IMR-90 (cell line): Measurements from ENCODE around the gene FBN1. TPM values are rescaled to one million over a fixed set of nuclear protein-coding genes. Genes with fewer than 3 reads are reported as not detected.
A peak's percentile ranks its signal among the peaks of the same experiment; 100 is the strongest.

Source experiments
- ATAC-seq: fragments of 200-7000 bp; cut with Tn5 transposase; 2 replicates; pipeline ENCODE4 v1.9.1; 2020; ENCODE audit warnings: low read depth, mild to moderate bottlenecking, moderate library complexity
- BruUV-seq: library from RNA; stranded (reverse); fragments of 400-500 nt; replicated peaks from 2 replicates; lab custom pipeline; 2021; lab: Mats Ljungman, UMichigan
- CTCF ChIA-PET: fragments of 300-600 bp; formaldehyde crosslinking; extraction: SDS; loops from one replicate; lab custom pipeline; 2021; ENCODE audit warnings: antibody characterized with exemption; lab: Yijun Ruan, JAX
- POLR2A ChIA-PET: fragments of 300-600 bp; sonication (Branson Sonifier 250); formaldehyde crosslinking; loops from one replicate; lab custom pipeline; 2022; ENCODE audit warnings: antibody characterized with exemption; ENCODE audit not compliant: unreplicated experiment; lab: Charles Lee
- DNase-seq: peaks from one replicate; pipeline ENCODE4 v3.0.0; 2013
- H2AFZ ChIP-seq: replicated peaks from 2 replicates; pipeline ENCODE3; 2013; ENCODE audit warnings: low read length, mild to moderate bottlenecking; ENCODE audit not compliant: poor library complexity
- H2AK5ac ChIP-seq: 2 replicates; pipeline ENCODE4 v1.6.1; 2013; ENCODE audit warnings: low read depth, low read length, inconsistent platforms
- H2AK9ac ChIP-seq: replicated peaks from 2 replicates; pipeline ENCODE3; 2013; ENCODE audit warnings: mild to moderate bottlenecking, low read depth, low read length, moderate library complexity; ENCODE audit not compliant: poor library complexity
- H2BK120ac ChIP-seq: 2 replicates; pipeline ENCODE4 v1.6.1; 2013; ENCODE audit warnings: low read depth, low read length, inconsistent platforms
- H2BK15ac ChIP-seq: 3 replicates; pipeline ENCODE4 v1.6.1; 2013; ENCODE audit warnings: low read depth, low read length, inconsistent platforms
- H2BK20ac ChIP-seq: 2 replicates; pipeline ENCODE4 v1.6.1; 2013; ENCODE audit warnings: low read depth, mild to moderate bottlenecking, inconsistent platforms, low read length, moderate library complexity
- H2BK5ac ChIP-seq: 2 replicates; pipeline ENCODE4 v1.6.1; 2013; ENCODE audit warnings: mild to moderate bottlenecking, low read depth, low read length, inconsistent platforms; ENCODE audit not compliant: poor library complexity, severe bottlenecking
- H3K14ac ChIP-seq: replicated peaks from 2 replicates; pipeline ENCODE4 v1.6.1; 2013; ENCODE audit warnings: low read depth, low read length, inconsistent platforms
- H3K18ac ChIP-seq: 2 replicates; pipeline ENCODE4 v1.6.1; 2013; ENCODE audit warnings: low read depth, low read length, control low read depth
- H3K23ac ChIP-seq: 2 replicates; pipeline ENCODE4 v1.6.1; 2013; ENCODE audit warnings: low read depth, low read length, inconsistent platforms
- H3K27ac ChIP-seq: 2 replicates; pipeline ENCODE4 v1.5.1; 2013; ENCODE audit warnings: mild to moderate bottlenecking, control low read depth, low read length; ENCODE audit not compliant: insufficient read depth
- H3K27me3 ChIP-seq: 2 replicates; pipeline ENCODE4 v1.6.1; 2013; ENCODE audit warnings: low read length; ENCODE audit not compliant: control insufficient read depth, insufficient read depth
- H3K36me3 ChIP-seq: 2 replicates; pipeline ENCODE4 v1.6.1; 2013; ENCODE audit warnings: low read length, mixed read lengths; ENCODE audit not compliant: control insufficient read depth, insufficient read depth
- H3K4ac ChIP-seq: 2 replicates; pipeline ENCODE4 v1.6.1; 2013; ENCODE audit warnings: low read depth, low read length, inconsistent platforms
- H3K4me1 ChIP-seq: 2 replicates; pipeline ENCODE4 v1.6.1; 2013; ENCODE audit warnings: low read length, mixed read lengths; ENCODE audit not compliant: control insufficient read depth, insufficient read depth
- H3K4me2 ChIP-seq: 2 replicates; pipeline ENCODE4 v1.6.1; 2013; ENCODE audit warnings: low read depth, mild to moderate bottlenecking, control low read depth, low read length, moderate library complexity
- H3K4me3 ChIP-seq: 2 replicates; pipeline ENCODE4 v1.5.1; 2013; ENCODE audit warnings: low read depth, mild to moderate bottlenecking, control low read depth, low read length, moderate library complexity; ENCODE audit not compliant: insufficient read depth
- H3K56ac ChIP-seq: 2 replicates; pipeline ENCODE4 v1.6.1; 2013; ENCODE audit warnings: low read length, inconsistent platforms; ENCODE audit not compliant: insufficient read depth; ENCODE audit errors: extremely low read depth
- H3K79me1 ChIP-seq, 2 experiments: 2 replicates each; pipeline ENCODE4 v1.6.1; 2013; ENCODE audit warnings: low read length in 2 of 2, inconsistent platforms in 1 of 2, low read depth in 1 of 2
- H3K9ac ChIP-seq: 2 replicates; pipeline ENCODE4 v1.6.1; 2013; ENCODE audit warnings: low read depth, low read length, control low read depth
- H3K9me1 ChIP-seq: 2 replicates; pipeline ENCODE4 v1.6.1; 2013; ENCODE audit warnings: low read length, inconsistent platforms; ENCODE audit not compliant: insufficient read depth
- H3K9me3 ChIP-seq: 2 replicates; pipeline ENCODE4 v1.6.1; 2013; ENCODE audit warnings: low read length; ENCODE audit not compliant: control insufficient read depth, insufficient read depth
- H4K20me1 ChIP-seq: 2 replicates; pipeline ENCODE4 v1.6.1; 2013; ENCODE audit warnings: low read length, inconsistent platforms; ENCODE audit not compliant: insufficient read depth
- H4K5ac ChIP-seq: 2 replicates; pipeline ENCODE4 v1.6.1; 2013; ENCODE audit warnings: mild to moderate bottlenecking, low read depth, low read length, control low read depth
- H4K8ac ChIP-seq, 2 experiments: 2 replicates each; pipeline ENCODE4 v1.6.1; 2013; ENCODE audit warnings: low read depth in 2 of 2, low read length in 2 of 2, control low read depth in 1 of 2, inconsistent platforms in 1 of 2
- H4K91ac ChIP-seq: 2 replicates; pipeline ENCODE4 v1.6.1; 2013; ENCODE audit warnings: low read depth, low read length, inconsistent platforms; ENCODE audit not compliant: insufficient read depth
- CEBPB ChIP-seq: IDR thresholded peaks from 2 replicates; pipeline ENCODE4 v1.6.1; 2012; ENCODE audit warnings: low read depth, low read length, improper control_type of control experiment
- CHD1 ChIP-seq: IDR thresholded peaks from 2 replicates; pipeline ENCODE4 v1.6.1; 2012; ENCODE audit warnings: low read depth, low read length, improper control_type of control experiment
- CTCF ChIP-seq: conservative IDR thresholded peaks from 2 replicates; pipeline ENCODE4 v1.5.1; 2012; ENCODE audit warnings: mild to moderate bottlenecking, low read depth, low read length, improper control_type of control experiment
- ELK1 ChIP-seq: fragments of 150-350 bp; IDR thresholded peaks from 2 replicates; pipeline ENCODE4 v1.6.1; 2016; ENCODE audit warnings: low read depth, mild to moderate bottlenecking, low read length, moderate library complexity, borderline replicate concordance
- NFE2L2 ChIP-seq: fragments of 150-350 bp; IDR thresholded peaks from 2 replicates; pipeline ENCODE4 v1.6.1; 2016; ENCODE audit warnings: low read depth, mild to moderate bottlenecking, low read length
- POLR2A ChIP-seq: IDR thresholded peaks from 2 replicates; pipeline ENCODE4 v1.6.1; 2012; ENCODE audit warnings: mild to moderate bottlenecking, low read depth, low read length
- RAD21 ChIP-seq: IDR thresholded peaks from 2 replicates; pipeline ENCODE4 v1.6.1; 2012; ENCODE audit warnings: low read length, improper control_type of control experiment
- WGBS, 2 experiments: methylation state at CpG; one replicate each; pipeline versions ENCODE4 v1.1.5 to v1.1.7; 2013; ENCODE audit warnings: missing lambda C conversion rate in 2 of 2; ENCODE audit not compliant: insufficient read length in 1 of 2; ENCODE audit errors: extremely low coverage in 2 of 2; 5-methylcytosine and 5-hydroxymethylcytosine counted together
- dilution Hi-C: fragments of 300-500 bp; cut with HindIII; formaldehyde crosslinking; loops from one replicate; pipeline ENCODE4 v1.14.3; 2018; ENCODE audit warnings: low sequenced_read_pairs; ENCODE audit not compliant: unreplicated experiment
- in situ Hi-C: fragments of 300-500 bp; cut with MboI; formaldehyde crosslinking; loops from 3 replicates; pipeline ENCODE4 v1.14.3; 2019; ENCODE audit warnings: low sequenced_read_pairs, inconsistent platforms, mixed read lengths
- intact Hi-C: fragments of 100-400 bp; cut with micrococcal nuclease; formaldehyde crosslinking; loops from 2 replicates; pipeline ENCODE4 v1.10.0; 2022
- polyA plus RNA-seq, 3 experiments: library from polyadenylated mRNA; depleted of rRNA; stranded (reverse); fragments of >200 nt; gene quantifications; 2 replicates each; pipeline ENCODE4 v1.2.3, GENCODE V29; 2012; ENCODE audit warnings: low replicate concordance in 1 of 3
- total RNA-seq: library from RNA; depleted of rRNA; stranded (reverse); fragments of >200 nt; gene quantifications from 2 replicates; pipeline ENCODE4 v1.2.3, GENCODE V29; 2012

The FBN1 gene
- total and polyA plus RNA-seq, 2 of the 4 experiments (the other 2 are of a cell fraction), result 134 to 283 TPM

- Histone ChIP-seq H2BK120ac (peak overlapping the region; percentile 88), H4K8ac (peak overlapping the region; percentile 41 to 89; a peak in 3 of 4 replicates), H3K23ac (peak overlapping the region; percentile 75), H4K20me1 (no peaks in the 10 kb centered on the region), H3K36me3 (no peaks in the 10 kb centered on the region), H3K79me1 (0 out of 4 replicates have a peak, but pooled peaks cover 0 to 5% of the 10 kb centered on the region in 2 experiments), H2AK5ac (peak overlapping the region; percentile 54), H4K91ac (peak overlapping the region; percentile 40), H3K9me3 (no peaks in the 10 kb centered on the region), H2AK9ac (no peak overlapping the region), H3K18ac (peak overlapping the region; percentile 94; the same call in 1 of the 2 replicates), H3K9ac (no peak overlapping the region), H3K4me2 (peak overlapping the region; percentile 59; the same call in 1 of the 2 replicates), H2BK20ac (peak overlapping the region; percentile 89), H3K4me1 (peaks cover 14% of the 10 kb centered on the region), H3K9me1 (peaks cover 12% of the 10 kb centered on the region), H3K14ac (peak overlapping the region; percentile 62), H2BK15ac (peak overlapping the region; percentile 97; the same call in 2 of the 3 replicates), H3K4ac (peak overlapping the region; percentile 70), H3K27ac (0 out of 2 replicates have a peak overlapping the region, but pooled peaks have one; percentile 31), H4K5ac (peak overlapping the region; percentile 57; the same call in 1 of the 2 replicates), H2BK5ac (peak overlapping the region; percentile 84), H2AFZ (peak overlapping the region; percentile 80), H3K56ac (no peak overlapping the region), H3K4me3 (no peak overlapping the region), H3K27me3 (no peaks in the 10 kb centered on the region)
- dilution Hi-C loops, result no loop called here
- 0 out of 2 replicates have a peak, but pooled peaks have one; percentile 3 for TF ChIP-seq CTCF
- TF ChIP-seq ELK1, result no peak
- TF ChIP-seq CHD1, result no peak
- no peak for TF ChIP-seq CEBPB
- peak; percentile 66 for TF ChIP-seq NFE2L2
- TF ChIP-seq POLR2A, result no peak
- TF ChIP-seq RAD21, result no peak
- ChIA-PET CTCF (interaction anchor here (0.7 kb wide), 1 partner anchor 10 kb away, joined by 3 read pairs; no protein-coding TSS in a partner anchor), POLR2A (interaction anchor here (0.6 kb wide), 1 partner anchor 377 kb away, joined by 3 read pairs; no protein-coding TSS in a partner anchor)
- intact Hi-C loops, result no loop called here
- peak; percentile 76 for ATAC-seq
- in situ Hi-C loops, result no loop called here
- no TSS peak for BruUV-seq
- peak; percentile 89 for DNase-seq
- WGBS, 2 experiments, result no CpG with 5 or more reads among the region's 6 CpGs
These were observed 25.9 kb upstream of the FBN1 start for GRCh38 chr15:48671103-48672022.
